Occipital lobe (tissue), 2 donors: ENCODE measurements around the gene UGT2A3. TPM values are rescaled to one million over a fixed set of nuclear protein-coding genes. Genes with fewer than 3 reads are reported as not detected.
"Not testable (repeated sequence)": the region's sequence is repeated elsewhere in the genome, so short reads cannot be mapped to it uniquely, and the experiment has no call there.

ENCODE experiments used
- DNase-seq: peaks from one replicate; lab custom pipeline; 2025; lab: John Stamatoyannopoulos, UW
- total RNA-seq: library from RNA; depleted of rRNA; stranded (reverse); fragments of >200 nt; gene quantifications from one replicate; pipeline ENCODE4 v1.2.3, GENCODE V29; 2014

The UGT2A3 gene
- under 0.01 TPM for total RNA-seq

DNA sequence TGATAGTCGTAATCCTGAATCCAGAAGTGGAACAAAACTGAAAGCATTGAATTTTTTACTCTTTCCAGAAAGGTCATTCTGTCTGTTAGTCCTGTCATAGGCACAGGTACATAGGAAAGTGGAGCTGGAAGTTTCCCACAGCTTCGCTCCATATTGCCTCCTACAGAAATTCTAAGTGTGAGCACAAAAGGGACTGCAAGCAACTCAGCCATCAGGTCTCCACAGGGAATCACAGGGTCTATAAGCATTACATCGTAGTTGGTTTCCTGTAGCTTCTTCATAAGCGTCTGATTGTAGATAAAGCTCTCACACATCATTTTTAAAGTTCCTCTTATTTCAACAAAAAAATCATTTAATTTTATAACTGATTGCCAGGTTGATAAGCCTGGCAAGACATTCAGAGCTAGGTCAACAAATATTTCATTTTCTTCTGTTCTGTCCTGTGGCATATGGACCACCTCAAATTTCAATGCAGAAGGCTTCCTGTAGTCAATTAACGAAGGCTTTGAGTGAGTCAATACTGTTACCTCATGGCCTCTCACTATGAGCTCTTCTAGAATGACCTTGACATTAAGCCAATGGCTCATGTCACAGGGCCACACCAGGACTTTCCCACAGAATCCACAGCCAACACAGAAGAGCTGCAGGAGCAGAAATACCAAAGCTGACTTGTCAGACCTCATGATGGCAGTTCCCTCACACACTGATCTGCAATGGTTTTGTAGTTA lies at the start of gene UGT2A3:
Gene UGT2A3 (minus strand): TSS at position 727 of the 728 bp plus-strand sequence. CDS start 44 bp downstream, at position 683.
- DNase-seq, result no peak

DNA sequence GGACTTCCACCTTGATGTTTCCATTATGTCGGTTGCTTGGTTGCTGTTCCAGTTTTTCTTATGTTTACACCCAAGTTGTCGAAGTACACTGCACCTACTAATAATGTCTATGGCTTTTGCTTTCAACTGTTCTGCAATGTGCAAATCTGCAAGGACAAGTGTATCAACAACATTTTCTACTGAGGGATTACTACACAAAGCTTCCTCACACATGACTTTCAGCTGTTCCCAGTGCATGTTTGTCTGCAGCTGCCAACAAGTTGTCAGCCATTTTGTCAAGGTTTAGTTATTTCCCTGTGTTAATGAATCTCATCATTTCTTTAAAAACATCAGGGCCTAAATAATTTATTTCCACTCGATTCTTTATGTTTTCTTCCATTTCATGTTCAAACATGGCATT lies 45.4 kb upstream of the UGT2A3 start:
- no peak for DNase-seq

DNA sequence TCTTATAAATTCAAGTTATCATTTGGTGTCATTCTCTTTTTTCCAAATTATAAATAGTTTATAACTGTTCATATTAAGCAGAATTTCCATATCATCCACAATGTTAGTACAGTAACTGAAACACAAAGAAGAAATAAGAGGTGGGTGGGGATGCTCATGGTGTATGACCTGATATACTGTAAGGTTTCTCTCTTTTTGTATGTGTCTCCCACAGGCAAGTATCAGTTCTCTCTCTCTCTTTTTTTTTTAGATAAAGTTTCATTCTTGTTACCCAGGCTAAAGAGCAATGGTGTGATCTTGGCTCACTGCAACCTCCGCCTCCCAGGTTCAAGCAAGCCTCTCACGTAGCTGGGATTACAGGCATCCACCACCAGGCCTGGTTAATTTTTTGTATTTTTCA lies 43.7 kb upstream of the UGT2A3 start:
- no peak for DNase-seq

DNA sequence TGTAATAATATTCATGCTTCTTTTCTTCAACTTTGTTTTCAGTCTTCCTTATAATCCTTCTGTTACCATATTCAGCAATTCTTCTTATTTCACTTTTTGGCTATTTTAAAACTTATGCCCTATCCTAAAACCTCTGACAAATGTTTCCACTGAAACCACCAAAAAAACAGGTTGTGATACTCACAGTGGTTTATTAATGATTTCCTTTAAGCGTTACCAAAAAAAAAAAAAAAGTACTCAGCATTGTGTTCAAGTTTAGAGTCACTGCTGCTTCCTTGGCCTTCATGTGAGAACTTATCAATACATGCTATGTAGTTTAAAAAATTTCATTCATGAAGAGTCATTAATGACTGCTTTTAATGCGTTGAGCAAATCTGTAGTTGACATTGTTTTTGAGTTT lies 35.4 kb upstream of the UGT2A3 start:
- DNase-seq, result no peak

DNA sequence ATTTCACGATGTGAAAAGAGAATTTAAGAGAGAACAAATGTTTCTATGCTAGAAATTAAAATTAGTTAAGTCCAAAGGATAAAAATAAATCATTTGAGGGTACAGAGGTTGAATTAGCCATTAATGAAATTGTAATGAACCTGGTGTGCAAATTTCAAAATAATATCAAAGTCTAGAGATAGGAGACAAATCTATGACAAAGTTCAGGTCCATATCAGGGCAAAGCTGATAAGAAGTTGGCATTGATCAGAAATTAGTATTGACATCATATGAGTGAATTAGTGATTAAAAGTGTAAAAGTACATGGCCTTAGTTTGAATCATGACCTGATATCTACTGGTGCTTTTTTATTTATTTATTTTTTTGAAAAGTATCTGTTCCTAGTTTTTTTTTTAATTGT lies 33.8 kb upstream of the UGT2A3 start:
- no peak for DNase-seq

DNA sequence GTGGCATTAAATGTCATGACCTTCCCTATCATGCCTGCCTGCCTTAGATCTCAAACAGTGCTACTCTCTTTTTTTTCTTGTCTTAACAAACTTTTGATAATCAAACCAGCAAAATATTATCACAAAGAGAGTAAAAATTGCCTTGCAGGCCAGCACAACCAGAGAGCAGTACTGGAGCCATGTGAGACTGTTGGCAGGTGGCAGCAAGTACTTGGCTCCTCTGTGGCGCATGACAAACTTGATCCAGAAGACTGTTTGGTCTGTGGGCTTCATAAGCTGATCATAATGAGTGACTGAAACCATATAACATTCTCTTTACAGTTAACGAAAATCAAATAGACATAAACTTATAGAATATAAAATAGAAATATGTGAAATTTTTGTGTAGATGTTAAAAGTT lies 33.3 kb upstream of the UGT2A3 start:
- no peak for DNase-seq

DNA sequence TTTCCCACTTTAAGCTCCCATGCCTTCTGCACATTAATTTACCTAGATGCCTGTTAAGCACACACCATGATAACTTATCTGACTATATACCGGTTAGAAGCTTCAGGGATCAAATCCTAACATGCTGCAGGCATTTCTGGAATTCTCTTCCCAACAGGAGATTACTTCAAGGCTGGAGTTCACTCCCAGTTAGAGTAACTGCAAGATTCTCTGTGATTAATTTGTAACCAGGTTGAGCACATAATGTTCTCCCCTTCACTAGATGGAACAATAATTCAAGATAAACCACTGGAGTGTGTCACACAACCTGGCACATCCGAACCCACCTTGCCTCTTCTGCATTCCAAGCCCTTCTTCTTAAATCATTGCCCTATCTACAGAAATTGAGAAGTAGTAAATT lies 11.8 kb upstream of the UGT2A3 start:
- no peak for DNase-seq

DNA sequence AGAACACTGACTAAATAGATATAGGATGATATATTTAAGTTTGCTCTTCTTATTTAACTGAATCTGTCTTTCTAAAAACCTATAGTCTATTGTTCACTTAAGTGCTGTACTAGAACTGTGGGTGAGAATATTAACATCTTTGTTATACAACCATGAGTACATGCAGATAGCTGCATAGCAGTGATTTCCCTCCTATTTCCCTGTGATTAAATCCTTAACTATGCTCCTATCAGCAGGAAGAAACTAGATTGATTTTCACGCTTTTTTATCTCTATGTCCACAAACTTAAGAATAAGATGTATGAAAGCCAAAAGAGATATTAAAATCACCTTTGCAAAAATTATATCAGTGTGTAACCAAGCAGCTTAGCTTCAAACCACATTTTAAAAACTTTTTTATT lies 11.3 kb upstream of the UGT2A3 start:
- DNase-seq, result no peak

DNA sequence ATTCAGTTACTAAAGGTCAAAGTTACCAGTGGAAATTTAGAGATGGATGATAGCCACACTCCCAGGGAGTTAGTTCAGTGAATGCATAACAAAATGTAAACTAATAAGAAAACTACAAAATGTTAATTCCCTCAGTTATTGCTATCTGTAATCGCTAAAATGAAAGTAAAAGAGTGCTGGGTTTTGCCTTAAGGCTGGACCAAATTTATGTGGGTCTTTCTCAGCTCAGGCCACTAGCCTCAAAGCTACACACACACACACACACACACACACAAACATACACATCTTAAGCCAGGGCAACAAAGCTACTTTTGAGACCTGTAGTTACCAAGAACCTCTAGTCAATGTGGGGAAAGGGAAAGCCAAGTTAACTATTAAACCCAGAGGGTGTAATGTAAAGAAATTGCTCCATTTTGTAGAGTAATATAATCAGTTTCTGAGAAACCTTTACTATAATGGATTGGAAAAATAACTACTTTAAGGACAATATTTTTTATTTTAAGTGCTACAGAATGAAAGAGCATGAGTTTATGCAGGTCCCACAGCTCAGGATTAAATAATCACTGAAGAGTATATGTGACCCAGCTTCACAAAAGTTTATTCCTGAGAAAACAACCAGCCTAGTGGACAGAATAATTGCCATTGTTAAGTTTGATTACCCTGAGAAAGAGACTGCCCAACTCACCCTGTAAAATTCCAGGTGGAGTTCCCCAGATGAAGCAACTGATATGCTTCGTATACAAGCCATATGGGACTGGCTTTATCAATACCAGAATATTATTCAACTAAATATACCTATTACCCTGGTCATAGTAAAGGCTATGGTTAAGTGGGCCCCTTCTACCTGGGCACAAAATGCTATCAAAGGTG lies 8.9 kb upstream of the UGT2A3 start:
- no peak for DNase-seq

DNA sequence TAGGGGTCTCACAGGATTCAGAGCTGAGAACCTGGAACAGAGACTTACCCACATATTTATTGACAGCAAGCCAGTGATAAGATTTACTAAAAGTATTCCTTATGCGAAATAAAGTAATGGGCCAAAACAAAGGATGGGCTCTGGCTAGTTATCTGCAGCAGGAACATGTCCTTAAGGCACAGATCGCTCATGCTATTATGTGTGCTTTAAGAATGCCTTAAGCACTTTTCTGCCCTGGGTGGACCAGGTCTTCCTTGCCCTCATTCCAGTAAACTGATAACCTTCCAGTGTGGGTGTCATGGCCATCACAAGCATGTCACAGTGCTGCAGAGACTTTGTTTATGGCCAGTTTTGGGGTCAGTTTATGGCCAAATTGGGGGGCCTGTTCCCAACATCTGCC lies 7.5 kb upstream of the UGT2A3 start:
- not testable (repeated sequence) for DNase-seq

DNA sequence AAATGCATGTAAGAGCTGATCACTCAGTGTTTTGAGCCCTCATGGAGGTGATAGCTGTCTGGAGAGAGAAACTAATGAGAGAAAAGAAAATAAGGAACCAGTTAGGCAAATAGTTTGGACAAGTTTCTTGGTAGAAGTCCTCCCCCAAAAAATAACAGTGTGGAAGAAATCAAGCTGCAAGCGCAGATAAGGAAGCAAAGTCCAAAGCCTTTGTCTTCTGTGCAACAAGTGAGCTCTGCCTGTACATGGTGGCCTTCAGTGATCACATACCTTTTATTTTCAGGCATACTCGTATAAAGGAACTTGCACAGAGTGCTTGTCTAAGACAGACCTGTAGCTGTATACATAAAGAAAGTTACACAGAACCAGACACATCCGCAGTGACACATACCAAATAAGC lies 2.5 kb upstream of the UGT2A3 start:
- no peak for DNase-seq

DNA sequence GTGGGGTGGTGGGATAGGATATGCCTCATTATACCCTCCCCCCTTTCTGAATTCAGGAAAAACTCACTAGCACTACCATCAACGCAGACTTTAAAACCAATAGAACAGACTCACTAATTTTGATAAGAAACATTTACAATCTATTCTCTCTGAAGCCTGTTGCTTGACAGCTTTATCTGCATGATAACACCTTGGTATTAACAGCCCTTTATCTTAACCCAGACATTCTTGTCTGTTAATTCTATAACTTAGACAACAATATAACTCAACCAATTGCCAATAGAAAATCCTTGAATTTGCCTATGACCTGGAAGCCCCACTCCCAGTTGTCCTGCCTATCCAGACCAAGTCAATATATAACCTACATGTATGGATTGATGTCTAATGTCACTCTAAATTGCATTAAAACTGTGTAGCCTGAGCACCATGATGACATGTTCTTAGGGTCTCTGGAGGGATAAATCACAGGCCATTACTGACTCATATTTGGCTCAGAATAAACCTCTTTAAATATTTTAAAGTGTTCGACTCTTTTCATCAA lies 1.5 kb upstream of the UGT2A3 start:
- DNase-seq, result no peak

DNA sequence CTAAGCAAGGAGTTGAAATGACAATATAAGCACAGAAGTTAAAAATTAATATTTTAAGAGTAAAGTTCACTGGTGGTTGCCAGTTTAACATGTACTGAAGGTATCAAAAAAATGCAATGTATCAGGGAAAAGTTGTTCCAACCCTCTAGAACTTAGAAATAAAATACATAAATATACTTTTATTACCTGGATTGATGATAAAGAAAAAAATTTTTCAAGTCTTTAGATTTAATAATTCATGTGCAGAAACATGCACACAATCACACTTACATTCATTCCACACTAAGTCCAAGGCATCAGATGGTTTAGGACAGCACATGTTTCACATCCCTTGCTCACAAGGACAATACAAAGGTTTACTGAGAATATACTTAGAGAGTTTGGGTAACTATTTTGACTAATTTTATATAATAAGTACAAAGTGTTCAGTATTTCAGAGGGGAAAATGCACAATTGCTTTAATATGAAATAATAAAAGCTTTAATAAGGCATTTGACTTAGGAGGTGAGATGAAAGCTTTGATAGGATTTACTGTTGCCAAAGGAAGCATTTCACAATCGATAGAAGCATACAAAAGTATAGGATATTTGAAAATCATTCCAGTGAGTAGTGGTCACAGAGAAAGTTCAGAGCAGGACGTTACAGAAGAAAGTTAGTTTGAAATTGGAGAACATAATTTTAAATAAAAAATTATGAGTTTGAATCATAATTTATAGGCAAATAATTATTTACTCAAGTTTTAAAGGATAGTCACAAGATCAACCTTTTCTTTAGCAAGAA lies 392 bp upstream of the UGT2A3 start:
- no peak for DNase-seq

DNA sequence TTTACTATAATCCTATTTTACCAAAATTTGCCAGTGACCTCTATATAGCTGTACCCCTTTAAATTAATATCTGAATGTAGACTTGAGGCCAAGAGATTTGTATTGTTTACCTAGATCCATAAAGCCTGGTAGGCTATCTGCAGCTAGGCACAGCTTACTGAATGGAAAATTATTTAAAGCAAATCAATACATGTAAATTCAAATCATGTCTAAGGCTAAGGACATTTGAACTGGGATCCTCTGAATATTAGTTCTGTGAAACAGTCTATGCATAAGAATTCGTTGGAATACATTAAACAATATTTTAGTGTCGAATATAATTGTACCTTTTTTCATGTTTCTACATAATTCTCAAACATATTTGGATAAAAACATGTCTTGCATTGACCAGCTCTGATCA lies 1.6 kb downstream of the UGT2A3 start:
- DNase-seq, result no peak

DNA sequence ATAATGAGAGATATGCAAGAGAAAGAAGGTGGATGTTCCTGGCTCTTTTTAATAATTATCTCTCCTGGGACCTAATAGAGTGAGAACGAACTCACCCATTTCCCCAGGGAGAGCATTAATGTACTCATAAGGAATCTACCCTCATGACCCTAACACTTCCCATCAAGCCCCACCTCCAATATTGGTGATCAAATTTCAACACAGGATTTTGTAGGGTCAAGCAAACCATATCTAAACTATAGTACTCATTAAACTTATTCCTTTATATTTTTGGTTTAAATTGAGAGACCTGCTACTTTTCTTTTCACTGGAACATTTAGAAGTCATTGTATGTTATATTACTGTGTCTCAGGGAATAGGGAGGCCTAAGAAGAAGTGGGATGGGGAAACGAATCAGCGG lies 2.6 kb downstream of the UGT2A3 start:
- no peak for DNase-seq

DNA sequence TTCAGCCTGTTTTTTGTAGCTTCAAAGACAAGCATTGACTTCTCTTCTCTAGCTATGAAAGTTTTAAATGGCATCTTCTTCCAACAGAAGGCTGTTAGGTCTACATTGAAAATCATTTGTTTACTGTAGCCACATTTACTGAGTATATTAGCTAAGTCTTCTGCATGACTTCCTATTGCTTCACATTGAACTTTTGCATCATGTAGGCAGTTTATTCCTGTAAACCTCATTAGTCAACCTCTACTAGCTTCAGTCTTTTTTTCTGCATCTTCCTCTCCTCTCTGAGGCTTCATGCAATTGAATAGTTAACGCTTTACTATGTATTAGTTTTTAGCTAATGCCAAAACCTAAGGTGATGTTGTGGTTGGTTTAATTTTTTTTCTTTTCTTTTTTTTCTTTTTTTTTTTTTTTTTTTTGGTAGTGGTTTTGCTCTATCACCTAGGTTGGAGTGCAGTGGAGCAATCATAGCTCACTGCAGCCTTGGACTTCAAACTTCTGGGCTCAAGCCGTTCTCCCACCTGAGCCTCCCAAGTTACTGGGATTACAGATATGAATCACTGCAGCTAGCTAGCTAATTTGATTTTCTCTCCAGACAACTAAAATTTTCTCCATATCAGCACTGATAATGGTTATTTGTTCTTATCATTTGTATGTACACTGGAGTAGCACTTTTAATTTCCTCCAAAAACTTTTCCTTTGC lies 3.4 kb downstream of the UGT2A3 start:
- DNase-seq, result no peak

DNA sequence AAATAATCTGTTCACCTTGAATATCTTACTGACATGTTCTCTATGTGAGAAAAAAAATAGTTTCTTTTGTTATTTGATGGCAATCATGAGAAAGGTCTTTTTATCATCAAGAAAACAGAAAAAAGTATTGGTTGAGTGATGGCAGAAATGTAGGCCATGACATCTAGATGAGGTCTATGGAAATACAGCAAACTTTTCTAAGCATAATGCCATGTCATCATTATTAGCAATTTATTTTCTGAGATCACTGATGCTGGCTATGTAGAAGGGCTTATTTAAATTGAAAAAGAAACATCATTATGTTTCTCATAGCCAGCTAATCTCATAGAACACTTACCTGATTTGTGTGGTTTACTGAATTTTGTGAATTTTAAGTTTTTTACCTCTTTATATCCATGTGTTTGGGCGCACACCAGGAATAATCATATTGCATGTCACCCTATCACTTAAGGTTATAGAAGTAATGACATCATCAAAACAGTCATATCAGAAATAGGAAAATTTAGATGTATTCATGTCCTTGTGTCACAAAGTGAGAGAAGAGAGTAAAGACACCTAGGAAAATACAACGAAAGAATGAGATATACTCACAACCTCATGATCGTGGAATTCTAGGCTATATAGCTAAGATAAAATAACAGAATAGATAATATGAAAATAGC lies 22.4 kb downstream of the UGT2A3 start:
- DNase-seq, result no peak

DNA sequence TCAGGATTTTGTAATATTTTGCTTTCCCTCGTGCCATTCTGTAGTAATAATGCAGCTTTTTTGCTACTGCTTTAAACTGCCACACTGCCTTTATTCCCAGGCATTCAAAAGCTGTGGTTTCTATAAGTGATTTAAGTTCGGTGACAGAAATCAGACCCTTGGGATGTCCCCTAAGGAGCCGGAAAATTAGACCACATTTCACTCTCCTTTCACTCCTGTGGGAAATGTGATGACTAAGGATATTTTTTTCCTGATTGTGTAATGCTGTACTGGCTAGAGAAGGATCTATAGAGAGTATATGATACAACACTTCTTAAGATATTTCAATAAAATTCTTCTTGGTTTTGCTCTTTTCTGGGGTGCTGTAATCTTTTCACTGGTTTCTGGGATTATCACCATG lies 24.4 kb downstream of the UGT2A3 start:
- no peak for DNase-seq

DNA sequence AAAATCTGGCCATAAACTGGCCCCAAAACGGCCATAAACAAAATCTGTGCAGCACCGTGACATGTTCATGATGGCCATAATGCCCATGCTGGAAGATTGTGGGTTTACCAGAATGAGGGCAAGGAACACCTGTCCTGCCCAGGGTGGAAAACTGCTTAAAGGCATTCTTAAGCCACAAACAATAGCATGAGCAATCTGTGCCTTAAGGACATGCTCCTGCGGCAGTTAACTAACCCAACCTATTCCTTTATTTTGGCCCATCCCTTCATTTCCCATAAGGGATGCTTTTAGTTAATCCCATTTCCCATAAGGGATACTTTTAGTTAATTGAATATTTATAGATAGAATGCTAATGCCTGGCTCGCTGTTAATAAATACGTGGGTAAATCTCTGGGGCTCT lies 29.4 kb downstream of the UGT2A3 start:
- not testable (repeated sequence) for DNase-seq

DNA sequence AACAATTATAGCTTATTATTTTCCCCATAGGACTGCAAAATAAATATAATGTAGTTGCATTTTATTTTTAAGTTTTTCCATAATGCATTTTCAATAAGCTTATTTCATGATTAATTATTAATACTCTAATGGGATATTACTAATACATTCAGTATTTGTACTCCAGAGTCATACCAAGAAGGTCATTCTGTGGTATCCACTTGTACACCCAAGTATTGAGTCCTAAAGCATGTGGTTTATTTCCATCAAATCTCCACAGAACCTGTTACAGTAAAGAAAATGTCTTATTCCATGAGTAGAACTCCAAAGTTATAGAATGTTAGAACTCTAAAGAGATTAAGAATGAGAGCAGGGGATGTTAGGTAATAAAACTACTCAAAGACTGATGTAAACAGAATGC lies 30.6 kb downstream of the UGT2A3 start:
- DNase-seq, result no peak

DNA sequence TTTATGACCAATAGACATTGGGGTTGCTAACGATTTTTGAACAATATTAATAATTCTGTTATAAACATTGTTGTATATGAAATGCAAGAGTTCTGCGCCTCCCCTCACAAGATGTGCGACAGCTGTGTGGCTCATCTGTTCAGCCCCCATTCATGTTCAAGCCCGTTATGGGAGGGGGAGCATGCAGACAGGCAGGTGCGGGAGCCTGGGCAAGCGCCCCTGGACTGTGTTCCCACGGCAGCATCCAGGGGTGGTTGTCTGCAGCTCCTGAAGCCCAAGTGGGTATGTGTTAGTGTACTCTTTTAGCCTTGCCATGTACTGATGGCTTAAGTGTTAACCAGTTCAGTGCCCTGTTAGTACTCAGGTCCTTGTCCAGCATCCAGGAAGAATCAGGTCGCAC lies 34.6 kb downstream of the UGT2A3 start:
- no peak for DNase-seq
